Muscle of leg (tissue), 11 donors: ENCODE measurements around the gene PRKG1. TPM values are rescaled to one million over a fixed set of nuclear protein-coding genes. Genes with fewer than 3 reads are reported as not detected.
"Not testable (repeated sequence)": the region's sequence is repeated elsewhere in the genome, so short reads cannot be mapped to it uniquely, and the experiment has no call there.

Source experiments
- DNase-seq: peaks from one replicate; pipeline ENCODE4 v3.0.0; 2013
- H3K27ac ChIP-seq: one replicate; pipeline ENCODE4 v1.5.1; 2013; ENCODE audit warnings: mild to moderate bottlenecking, low read length, control low read depth
- H3K27me3 ChIP-seq: one replicate; pipeline ENCODE4 v1.6.1; 2013; ENCODE audit warnings: low read length; ENCODE audit not compliant: control insufficient read depth, insufficient read depth
- H3K36me3 ChIP-seq: one replicate; pipeline ENCODE4 v1.6.1; 2013; ENCODE audit warnings: low read length; ENCODE audit not compliant: control insufficient read depth, insufficient read depth
- H3K4me1 ChIP-seq: one replicate; pipeline ENCODE4 v1.6.1; 2013; ENCODE audit warnings: low read length; ENCODE audit not compliant: control insufficient read depth, insufficient read depth
- H3K4me3 ChIP-seq: one replicate; pipeline ENCODE4 v1.5.1; 2013; ENCODE audit warnings: low read length, control low read depth
- H3K9me3 ChIP-seq: replicated peaks from 2 replicates; pipeline ENCODE4 v1.6.1; 2013; ENCODE audit warnings: low read depth, low read length; ENCODE audit not compliant: control insufficient read depth
- WGBS: methylation state at CpG from one replicate; pipeline ENCODE4 v1.1.5; 2013; ENCODE audit warnings: missing lambda C conversion rate; ENCODE audit not compliant: insufficient coverage; 5-methylcytosine and 5-hydroxymethylcytosine counted together
- polyA plus RNA-seq, 8 donors: library from polyadenylated mRNA; unstranded; fragments of 120-200 nt; gene quantifications; one replicate each; pipeline versions ENCODE4 v1.2.1 to v1.2.3, GENCODE V29; 2013; ENCODE audit warnings: inconsistent platforms in 1 of 8, low replicate concordance in 1 of 8; ENCODE audit not compliant: insufficient read length in 8 of 8, insufficient read depth in 1 of 8
- total RNA-seq: library from RNA; stranded (reverse); fragments of 120-200 nt; gene quantifications from one replicate; pipeline ENCODE4 v1.2.4, GENCODE V29; 2013

PRKG1 gene
- total and polyA plus RNA-seq, 9 donors: 23.3 to 59.2 (median 50.3) TPM

GRCh38 chr10:52187521-52188258 is 1113.4 kb downstream of the PRKG1 start:
- peak; percentile 14 for DNase-seq
- Histone ChIP-seq H3K4me1 (no peaks in the 10 kb centered on the region), H3K9me3 (peaks cover 2% of the 10 kb centered on the region), H3K36me3 (no peaks in the 10 kb centered on the region), H3K27me3 (no peaks in the 10 kb centered on the region), H3K4me3 (no peak overlapping the region), H3K27ac (no peak overlapping the region)
- whole genome bisulfite sequencing: no CpG with 5 or more reads among the region's 3 CpGs

GRCh38 chr10:52191049-52191448 is 1116.8 kb downstream of the PRKG1 start:
- Histone ChIP-seq H3K36me3 (no peaks in the 10 kb centered on the region), H3K27me3 (no peaks in the 10 kb centered on the region), H3K4me3 (no peak overlapping the region), H3K27ac (no peak overlapping the region), H3K4me1 (no peaks in the 10 kb centered on the region), H3K9me3 (no peaks in the 10 kb centered on the region)
- WGBS: 100% methylated on average over 2 of the region's 5 CpGs
- no peak for DNase-seq

- WGBS: no CpG with 5 or more reads among the region's 3 CpGs
- H3K27ac ChIP-seq: no peak overlapping the region
- no peaks in the 10 kb centered on the region for H3K9me3 ChIP-seq
- no peak overlapping the region for H3K4me3 ChIP-seq
- no peaks in the 10 kb centered on the region for H3K27me3 ChIP-seq
- no peaks in the 10 kb centered on the region for H3K4me1 ChIP-seq
- no peak for DNase-seq
- no peaks in the 10 kb centered on the region for H3K36me3 ChIP-seq
These were observed 1119.9 kb downstream of the PRKG1 start for GRCh38 chr10:52194191-52194590.

- no peak overlapping the region for H3K4me3 ChIP-seq
- no peaks in the 10 kb centered on the region for H3K27me3 ChIP-seq
- DNase-seq: no peak
- no peaks in the 10 kb centered on the region for H3K36me3 ChIP-seq
- no peaks in the 10 kb centered on the region for H3K9me3 ChIP-seq
- no peak overlapping the region for H3K27ac ChIP-seq
- no peaks in the 10 kb centered on the region for H3K4me1 ChIP-seq
These were observed 1120.4 kb downstream of the PRKG1 start for GRCh38 chr10:52194716-52195115.

GRCh38 chr10:52197098-52197497 is 1122.8 kb downstream of the PRKG1 start:
- no peak overlapping the region for H3K27ac ChIP-seq
- no peak overlapping the region for H3K4me3 ChIP-seq
- H3K36me3 ChIP-seq: no peaks in the 10 kb centered on the region
- WGBS: no CpG with 5 or more reads among the region's 3 CpGs
- no peaks in the 10 kb centered on the region for H3K27me3 ChIP-seq
- DNase-seq: no peak
- no peaks in the 10 kb centered on the region for H3K9me3 ChIP-seq
- no peaks in the 10 kb centered on the region for H3K4me1 ChIP-seq

- H3K4me1 ChIP-seq: no peaks in the 10 kb centered on the region
- WGBS: no CpG with 5 or more reads among the region's 3 CpGs
- H3K4me3 ChIP-seq: no peak overlapping the region
- H3K9me3 ChIP-seq: peaks cover 2% of the 10 kb centered on the region
- H3K36me3 ChIP-seq: no peaks in the 10 kb centered on the region
- DNase-seq: no peak
- no peak overlapping the region for H3K27ac ChIP-seq
- H3K27me3 ChIP-seq: no peaks in the 10 kb centered on the region
These were observed 1124.3 kb downstream of the PRKG1 start for GRCh38 chr10:52198540-52198939.

GRCh38 chr10:52204906-52205305 is 1130.6 kb downstream of the PRKG1 start:
- not testable (repeated sequence) for H3K4me3 ChIP-seq, H3K9me3 ChIP-seq, DNase-seq, H3K27me3 ChIP-seq, H3K36me3 ChIP-seq, H3K4me1 ChIP-seq, H3K27ac ChIP-seq
- 88% methylated on average over 4 of the region's 7 CpGs for WGBS

- DNase-seq: no peak
- no peak overlapping the region for H3K4me3 ChIP-seq
- 17% methylated on average over 1 of the region's 2 CpGs for WGBS
These were observed 1134.1 kb downstream of the PRKG1 start for GRCh38 chr10:52208365-52208764.

GRCh38 chr10:52210161-52210560 is 1135.9 kb downstream of the PRKG1 start:
- Histone ChIP-seq H3K4me1 (peaks cover 2% of the 10 kb centered on the region), H3K27me3 (no peaks in the 10 kb centered on the region), H3K9me3 (no peaks in the 10 kb centered on the region), H3K4me3 (no peak overlapping the region), H3K27ac (no peak overlapping the region), H3K36me3 (no peaks in the 10 kb centered on the region)
- DNase-seq: no peak
- WGBS: 72% methylated on average over 3 of the region's 6 CpGs

More at GRCh38 chr10:52208365-52208764, 1134.1 kb downstream of the PRKG1 start:
- Histone ChIP-seq H3K27me3 (no peaks in the 10 kb centered on the region), H3K27ac (no peak overlapping the region), H3K9me3 (no peaks in the 10 kb centered on the region), H3K36me3 (no peaks in the 10 kb centered on the region), H3K4me1 (peaks cover 2% of the 10 kb centered on the region)

GRCh38 chr10:52212062-52212461 is 1137.8 kb downstream of the PRKG1 start:
- H3K36me3 ChIP-seq: no peaks in the 10 kb centered on the region
- peak; percentile 63 for DNase-seq
- H3K4me3 ChIP-seq: no peak overlapping the region
- H3K27me3 ChIP-seq: no peaks in the 10 kb centered on the region
- peak overlapping the region; percentile 6 for H3K27ac ChIP-seq
- H3K9me3 ChIP-seq: no peaks in the 10 kb centered on the region
- WGBS: 14% methylated on average over 2 of the region's 4 CpGs
- peaks cover 9% of the 10 kb centered on the region for H3K4me1 ChIP-seq

GRCh38 chr10:52212802-52213201 is 1138.5 kb downstream of the PRKG1 start:
- Histone ChIP-seq H3K9me3 (no peaks in the 10 kb centered on the region), H3K27ac (no peak overlapping the region), H3K27me3 (no peaks in the 10 kb centered on the region), H3K4me1 (peaks cover 11% of the 10 kb centered on the region), H3K36me3 (no peaks in the 10 kb centered on the region), H3K4me3 (no peak overlapping the region)
- WGBS: no CpG with 5 or more reads among the region's 4 CpGs
- no peak for DNase-seq
